Right cardiac atrium (tissue), 5 donors: Measurements from ENCODE around the gene PLG. TPM values are rescaled to one million over a fixed set of nuclear protein-coding genes. Genes with fewer than 3 reads are reported as not detected.
"Not testable (repeated sequence)": the region's sequence is repeated elsewhere in the genome, so short reads cannot be mapped to it uniquely, and the experiment has no call there.

Source experiments
- ATAC-seq, 2 donors: fragments of 200-7000 bp; cut with Tn5 transposase; one replicate each; pipeline versions ENCODE4 v1.8.0 to v1.9.1; 2020; ENCODE audit warnings: moderate library complexity in 2 of 2, mild to moderate bottlenecking in 1 of 2
- DNase-seq, 3 donors: peaks; one replicate each; pipeline ENCODE4 v3.0.0-alpha.2; 2020
- H3K27ac ChIP-seq: one replicate; pipeline ENCODE4 v1.5.1; 2013; ENCODE audit warnings: mild to moderate bottlenecking, low read length, control low read depth, moderate library complexity
- H3K27me3 ChIP-seq: one replicate; pipeline ENCODE4 v1.6.1; 2013; ENCODE audit not compliant: control insufficient read depth, insufficient read depth
- H3K4me1 ChIP-seq: one replicate; pipeline ENCODE4 v1.6.1; 2013; ENCODE audit warnings: low read length; ENCODE audit not compliant: control insufficient read depth, insufficient read depth
- H3K4me3 ChIP-seq: one replicate; pipeline ENCODE4 v1.5.1; 2013; ENCODE audit warnings: low read length, control low read depth
- H3K9me3 ChIP-seq: one replicate; pipeline ENCODE4 v1.6.1; 2013; ENCODE audit warnings: low read length; ENCODE audit not compliant: control insufficient read depth
- WGBS: extraction: QIAGEN DNeasy Blood & Tissue Kit; methylation state at CpG from one replicate; pipeline ENCODE4 v1.1.7; 2013; 5-methylcytosine and 5-hydroxymethylcytosine counted together
- intact Hi-C, 4 donors: fragments of 100-400 bp; cut with DNase I; formaldehyde crosslinking; loops; one replicate each; pipeline versions ENCODE4 v1.11.0 to v1.14.0; 2022 to 2023
- polyA plus RNA-seq: library from polyadenylated mRNA; stranded (reverse); fragments of 200-250 nt; gene quantifications from one replicate; pipeline ENCODE4 v1.2.3, GENCODE V29; 2013
- total RNA-seq, 4 donors: library from RNA; stranded (reverse); fragmentation: NEBNext Ultra II Directional; extraction: Animal tissue kit (Norgen Biotek cat#: 25700); gene quantifications; one replicate each; pipeline ENCODE4 v1.2.1, GENCODE V29; 2021
- donor health status: healthy with polysubstance abuse.
- donor health status: DM: no; HTN: yes; CAD: no.
- donor health status: DM: no; HTN: no; CAD: no.
- donor health status: DM: no; HTN: yes; CAD: no; lungs with severe emphysema.
- donor health status: DM: yes; HTN: yes; CAD: no.

Gene PLG
- total and polyA plus RNA-seq, 5 donors = not detected

DNA sequence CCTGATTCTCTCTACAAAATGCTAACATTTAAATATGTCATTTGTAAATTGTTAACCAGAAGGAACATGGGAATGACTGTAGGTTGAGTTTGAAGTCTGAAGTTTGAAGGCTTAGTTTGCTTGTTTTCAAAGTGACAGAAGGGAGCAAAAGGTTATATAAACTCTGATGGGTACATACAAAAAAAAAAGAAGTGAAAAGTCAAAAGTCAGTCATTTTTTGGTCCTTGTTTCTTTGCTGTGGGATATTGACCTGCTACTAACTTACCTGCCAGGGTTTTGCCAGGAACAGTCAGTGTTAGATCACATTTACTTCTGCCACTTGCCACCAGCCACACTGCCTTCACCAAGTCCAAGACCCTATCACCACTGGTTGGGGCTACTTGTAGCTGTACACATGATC, 6.9 kb downstream of the PLG start:
- ATAC-seq, H3K9me3 ChIP-seq, DNase-seq, intact Hi-C loops, H3K4me1 ChIP-seq, H3K27me3 ChIP-seq, H3K27ac ChIP-seq, H3K4me3 ChIP-seq: not testable (repeated sequence)

DNA sequence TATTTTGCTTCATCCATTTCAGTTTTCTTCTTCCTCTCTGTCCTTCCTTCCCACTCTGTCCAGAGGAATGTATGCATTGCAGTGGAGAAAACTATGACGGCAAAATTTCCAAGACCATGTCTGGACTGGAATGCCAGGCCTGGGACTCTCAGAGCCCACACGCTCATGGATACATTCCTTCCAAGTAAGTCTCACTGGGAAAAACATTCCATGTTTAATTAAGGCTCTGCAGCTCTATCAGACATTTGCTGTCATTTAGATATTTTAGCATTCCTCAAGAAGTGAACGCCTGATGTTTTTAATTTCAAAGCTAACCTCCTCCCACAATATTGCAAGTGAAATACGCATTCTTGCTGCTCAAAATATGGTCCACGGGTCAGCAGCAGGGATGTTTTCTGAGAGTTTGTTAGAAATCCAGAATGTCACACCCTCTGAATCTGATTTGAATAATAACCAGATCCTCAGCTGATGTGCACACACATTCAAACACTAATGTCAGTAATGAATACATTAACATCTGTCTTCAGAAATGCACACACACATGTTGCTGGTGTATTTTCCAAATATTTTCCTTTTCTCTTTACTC, 12.8 kb downstream of the PLG start:
- WGBS = 56% methylated on average over 5 of the region's 5 CpGs
- no peaks in the 10 kb centered on the region for H3K9me3 ChIP-seq

DNA sequence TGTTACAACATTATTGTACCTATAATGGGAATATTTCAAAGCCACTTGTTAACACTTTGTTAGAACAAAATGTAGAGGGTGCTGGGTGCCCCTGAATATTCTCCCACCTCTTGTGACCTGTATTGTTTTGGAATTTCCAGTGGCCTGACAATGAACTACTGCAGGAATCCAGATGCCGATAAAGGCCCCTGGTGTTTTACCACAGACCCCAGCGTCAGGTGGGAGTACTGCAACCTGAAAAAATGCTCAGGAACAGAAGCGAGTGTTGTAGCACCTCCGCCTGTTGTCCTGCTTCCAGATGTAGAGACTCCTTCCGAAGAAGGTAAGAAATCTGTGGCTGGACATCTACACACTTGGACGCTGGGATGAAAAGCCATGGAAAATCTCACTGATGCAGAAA, 28.9 kb downstream of the PLG start:
- DNase-seq (no peak), ATAC-seq (no peak)
- intact Hi-C loops = loop anchor here in 2 of 4 donors (5.0 to 10.0 kb wide), 2 partner anchors 641 to 644 kb away; no protein-coding TSS in a partner anchor
- Histone ChIP-seq H3K27ac (no peak overlapping the region), H3K4me1 (no peaks in the 10 kb centered on the region), H3K4me3 (no peak overlapping the region), H3K9me3 (no peaks in the 10 kb centered on the region), H3K27me3 (no peaks in the 10 kb centered on the region)
- WGBS = 38% methylated on average over 6 of the region's 6 CpGs

More for the DNA sequence above, 12.8 kb downstream of the PLG start:
- no peak overlapping the region for H3K4me3 ChIP-seq
- intact Hi-C loops = no loop called here
- H3K4me1 ChIP-seq = no peaks in the 10 kb centered on the region
- no peak overlapping the region for H3K27ac ChIP-seq
- ATAC-seq = no peak
- H3K27me3 ChIP-seq = no peaks in the 10 kb centered on the region
- DNase-seq = no peak

DNA sequence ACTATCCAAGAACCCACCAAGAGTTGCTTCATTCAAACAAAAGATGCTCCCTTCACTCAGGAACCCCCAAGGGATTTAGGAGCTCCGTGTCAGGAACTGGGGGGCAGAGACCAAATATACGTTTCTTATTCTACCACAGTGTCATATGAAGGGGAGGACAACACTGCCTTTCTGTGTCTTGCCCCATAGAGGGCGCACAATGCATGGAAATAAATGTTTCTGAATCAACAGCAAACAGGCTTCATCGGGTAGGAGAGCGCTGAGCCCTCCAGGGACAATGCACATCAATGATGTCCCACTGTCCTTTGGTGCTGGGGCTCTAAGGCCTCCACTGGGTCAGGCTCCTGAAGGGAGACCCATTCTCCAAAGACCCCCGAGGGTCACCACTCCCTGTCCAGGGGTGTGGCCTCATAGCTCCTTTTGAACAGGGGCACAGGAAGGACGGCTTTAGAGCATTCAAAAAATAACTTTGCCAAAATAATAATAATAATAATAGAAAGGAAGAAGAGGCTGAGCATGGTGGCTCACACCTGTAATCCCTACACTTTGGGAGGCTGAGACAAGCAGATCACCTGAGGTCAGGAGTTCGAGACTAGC, 31.1 kb downstream of the PLG start:
- peak in 2 of 3 donors; percentile 17 to 60 for DNase-seq
- H3K27me3 ChIP-seq = no peaks in the 10 kb centered on the region

DNA sequence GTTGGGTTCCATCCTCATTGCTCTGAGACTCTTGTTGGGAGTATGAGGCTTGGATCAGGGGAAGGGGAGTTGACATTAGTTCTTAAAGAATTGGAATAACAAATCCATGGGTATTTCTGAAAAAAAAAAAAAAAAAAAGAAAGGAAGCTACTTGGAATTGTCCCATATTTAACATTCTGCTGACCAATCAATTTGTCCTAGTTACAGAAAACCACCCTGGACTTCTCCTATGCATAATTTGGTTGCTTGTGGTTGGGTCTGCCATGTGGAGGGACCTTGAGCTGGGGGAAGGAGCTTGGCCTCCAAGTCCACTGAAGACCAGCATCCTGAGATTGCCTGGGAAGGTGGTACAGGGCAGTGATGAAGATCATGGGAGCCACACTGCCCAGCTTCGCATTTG, 32.6 kb downstream of the PLG start:
- 86% methylated on average over 1 of the region's 1 CpG for WGBS
- intact Hi-C loops = loop anchor here in 2 of 4 donors (5.0 to 10.0 kb wide), 2 partner anchors 638 to 640 kb away; no protein-coding TSS in a partner anchor

More for the DNA sequence above, 31.1 kb downstream of the PLG start:
- peak; percentile 33 to 55 for ATAC-seq
- intact Hi-C loops = loop anchor here in 2 of 4 donors (5.0 to 10.0 kb wide), 2 partner anchors 639 to 642 kb away; no protein-coding TSS in a partner anchor
- no peaks in the 10 kb centered on the region for H3K4me1 ChIP-seq
- H3K4me3 ChIP-seq = no peak overlapping the region
- WGBS = 27% methylated on average over 8 of the region's 8 CpGs
- no peaks in the 10 kb centered on the region for H3K9me3 ChIP-seq
- no peak overlapping the region for H3K27ac ChIP-seq

DNA sequence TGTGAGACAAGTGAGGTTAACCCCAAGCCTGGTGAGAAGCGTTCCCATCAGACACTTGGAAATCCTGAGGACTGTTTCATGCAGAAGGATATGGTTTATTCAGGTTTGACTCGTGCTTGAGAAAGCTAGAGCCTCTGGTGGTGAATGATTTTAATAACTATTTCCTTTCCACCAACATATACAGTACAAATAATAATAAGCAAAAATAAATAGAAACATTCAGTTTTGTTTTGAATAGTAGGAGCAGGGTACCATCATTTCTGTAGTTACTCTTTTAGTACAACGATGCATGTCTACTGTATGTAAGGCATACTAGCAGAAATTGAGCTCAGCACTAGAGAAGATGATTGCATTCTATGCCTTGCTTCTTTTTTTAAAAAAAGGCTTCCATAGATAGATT, 33.5 kb downstream of the PLG start:
- Histone ChIP-seq H3K9me3 (no peaks in the 10 kb centered on the region), H3K27me3 (no peaks in the 10 kb centered on the region), H3K4me3 (no peak overlapping the region), H3K27ac (no peak overlapping the region), H3K4me1 (no peaks in the 10 kb centered on the region)
- WGBS = 68% methylated on average over 3 of the region's 3 CpGs
- DNase-seq (no peak), ATAC-seq (no peak)
- intact Hi-C loops = loop anchor here in 1 of 4 donors (10.0 kb wide), 1 partner anchor 639 kb away; no protein-coding TSS in a partner anchor

More for the DNA sequence above, 32.6 kb downstream of the PLG start:
- Histone ChIP-seq H3K27me3 (no peaks in the 10 kb centered on the region), H3K4me1 (no peaks in the 10 kb centered on the region), H3K9me3 (no peaks in the 10 kb centered on the region), H3K27ac (no peak overlapping the region), H3K4me3 (no peak overlapping the region)
- DNase-seq (no peak), ATAC-seq (no peak)

DNA sequence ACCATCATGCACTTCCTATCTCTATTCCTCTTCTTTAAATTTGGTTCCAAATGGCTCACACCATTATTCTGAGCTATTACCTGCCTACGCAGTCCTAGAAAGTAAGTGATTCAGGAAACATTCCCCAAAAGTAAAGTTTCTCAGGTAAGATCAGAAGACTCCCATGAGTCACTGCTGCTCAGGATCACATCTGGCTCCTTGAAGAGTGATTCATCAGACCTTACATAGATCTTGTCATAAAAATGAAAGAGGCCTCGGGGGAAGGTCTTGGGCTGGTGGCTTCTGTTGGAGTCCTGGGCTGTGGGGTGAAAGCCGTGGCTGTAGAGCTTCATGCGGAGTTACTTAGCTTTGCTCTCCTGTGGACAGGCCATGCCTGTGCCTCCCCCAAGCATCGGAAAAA, 35.9 kb downstream of the PLG start:
- Histone ChIP-seq H3K9me3 (no peaks in the 10 kb centered on the region), H3K27ac (no peak overlapping the region), H3K4me1 (no peaks in the 10 kb centered on the region), H3K4me3 (no peak overlapping the region), H3K27me3 (no peaks in the 10 kb centered on the region)
- DNase-seq (no peak), ATAC-seq (no peak)
- intact Hi-C loops = loop anchor here in 1 of 4 donors (10.0 kb wide), 1 partner anchor 637 kb away; no protein-coding TSS in a partner anchor
- 89% methylated on average over 5 of the region's 5 CpGs for WGBS

DNA sequence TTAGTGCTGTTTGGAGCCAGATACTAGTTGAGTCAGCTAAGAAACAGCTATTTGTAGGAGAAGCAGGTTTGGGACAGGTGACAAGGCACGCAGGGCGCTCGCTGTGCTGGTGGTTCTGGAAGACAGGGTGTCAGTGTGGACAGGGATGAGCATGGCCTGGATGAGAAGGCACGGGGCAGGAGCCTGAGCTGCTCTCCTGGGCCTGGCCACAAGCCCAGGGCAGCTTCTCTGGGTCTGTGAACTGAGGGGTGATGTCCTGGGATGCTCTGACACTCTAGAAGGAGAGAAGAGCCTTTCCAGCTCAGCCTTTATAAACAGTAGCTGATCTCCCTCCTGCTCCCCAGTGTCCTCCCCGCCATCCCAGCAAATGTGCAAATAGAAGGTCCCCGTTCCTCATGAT, 37.9 kb downstream of the PLG start:
- H3K4me1 ChIP-seq = no peaks in the 10 kb centered on the region
- intact Hi-C loops = loop anchor here in 1 of 4 donors (10.0 kb wide), 1 partner anchor 635 kb away; no protein-coding TSS in a partner anchor
- H3K27me3 ChIP-seq = no peaks in the 10 kb centered on the region
- no peak for ATAC-seq
- H3K9me3 ChIP-seq = no peaks in the 10 kb centered on the region
- 86% methylated on average over 6 of the region's 6 CpGs for WGBS
- H3K4me3 ChIP-seq = no peak overlapping the region
- H3K27ac ChIP-seq = no peak overlapping the region
- DNase-seq = no peak

DNA sequence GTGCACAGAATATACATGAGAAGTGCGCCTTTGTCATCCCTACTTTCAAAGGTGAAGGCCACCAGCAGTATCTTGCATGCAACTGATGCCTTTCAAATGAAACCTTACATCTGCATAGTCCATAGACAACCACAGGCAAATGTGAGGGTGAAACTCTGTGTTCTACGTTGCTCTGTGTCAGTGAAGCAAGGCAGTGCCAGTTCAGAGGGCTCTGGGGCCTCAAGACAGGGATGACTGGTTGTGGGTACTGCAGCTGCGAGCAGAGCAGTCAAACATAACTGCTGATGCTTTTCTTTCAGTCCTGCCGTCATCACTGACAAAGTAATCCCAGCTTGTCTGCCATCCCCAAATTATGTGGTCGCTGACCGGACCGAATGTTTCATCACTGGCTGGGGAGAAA, 39.0 kb downstream of the PLG start:
- H3K27ac ChIP-seq, H3K9me3 ChIP-seq, ATAC-seq, H3K4me3 ChIP-seq, intact Hi-C loops, H3K4me1 ChIP-seq, H3K27me3 ChIP-seq, DNase-seq: not testable (repeated sequence)
- WGBS = 83% methylated on average over 7 of the region's 7 CpGs

DNA sequence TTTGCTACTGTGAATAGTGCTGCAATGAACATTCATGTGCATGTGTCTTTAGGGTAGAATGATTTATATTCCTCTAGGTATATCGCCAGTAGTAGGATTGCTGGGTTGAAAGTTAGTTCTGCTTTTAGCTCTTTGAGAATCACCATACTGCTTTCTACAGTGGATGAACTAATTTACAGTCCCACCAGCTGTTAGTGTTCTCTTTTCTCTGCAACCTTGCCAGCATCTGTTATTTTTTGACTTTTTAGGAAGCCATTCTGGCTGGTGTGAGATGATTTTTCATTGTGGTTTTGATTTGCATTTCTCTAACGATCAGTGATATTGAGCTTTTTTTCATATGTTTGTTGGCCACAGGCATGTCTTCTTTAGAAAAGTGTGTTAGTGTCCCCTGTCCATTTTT, 40.0 kb downstream of the PLG start:
- intact Hi-C loops = no loop called here
- Histone ChIP-seq H3K27ac (no peak overlapping the region), H3K9me3 (no peaks in the 10 kb centered on the region), H3K27me3 (no peaks in the 10 kb centered on the region), H3K4me1 (no peaks in the 10 kb centered on the region), H3K4me3 (no peak overlapping the region)
- no peak for ATAC-seq
- WGBS = 76% methylated on average over 2 of the region's 2 CpGs
- DNase-seq = no peak

DNA sequence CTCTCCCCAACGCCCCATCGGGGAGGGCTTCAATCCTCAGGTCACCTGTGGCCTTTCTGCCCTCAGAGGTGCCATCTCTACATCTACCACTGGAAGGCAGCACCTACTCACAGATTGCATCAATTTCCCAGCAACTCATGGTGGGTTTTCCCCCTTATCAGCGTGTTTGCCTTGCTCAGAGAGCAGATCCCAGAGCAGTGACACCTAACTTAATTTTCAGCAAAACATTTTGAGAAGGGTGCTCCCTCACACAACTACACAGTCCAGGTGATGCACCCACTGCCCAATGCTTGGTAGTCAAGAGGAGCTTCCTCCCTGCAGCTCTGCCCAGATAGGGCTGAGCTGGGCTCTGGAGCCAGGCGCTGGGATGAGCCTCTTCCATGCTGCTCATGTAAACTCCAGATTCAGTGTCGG, 48.2 kb downstream of the PLG start:
- intact Hi-C loops = no loop called here
- ATAC-seq (no peak), DNase-seq (no peak)
- Histone ChIP-seq H3K4me1 (no peaks in the 10 kb centered on the region), H3K27me3 (no peaks in the 10 kb centered on the region), H3K9me3 (no peaks in the 10 kb centered on the region), H3K4me3 (no peak overlapping the region), H3K27ac (no peak overlapping the region)
- 33% methylated on average over 5 of the region's 5 CpGs for WGBS
